CD4-positive, alpha-beta T cell treated with Interferon alpha-2 for 1 hour (primary cell): ENCODE results near the gene ARHGAP35.

ENCODE experiments used
- DNase-seq, 2 donors: peaks; one replicate each; pipeline ENCODE4 v3.0.0-alpha.2; 2020 to 2022

Gene ARHGAP35

GRCh38 chr19:46906221-46906620, 45.4 kb downstream of the ARHGAP35 start:
- DNase-seq: no peak

DNA sequence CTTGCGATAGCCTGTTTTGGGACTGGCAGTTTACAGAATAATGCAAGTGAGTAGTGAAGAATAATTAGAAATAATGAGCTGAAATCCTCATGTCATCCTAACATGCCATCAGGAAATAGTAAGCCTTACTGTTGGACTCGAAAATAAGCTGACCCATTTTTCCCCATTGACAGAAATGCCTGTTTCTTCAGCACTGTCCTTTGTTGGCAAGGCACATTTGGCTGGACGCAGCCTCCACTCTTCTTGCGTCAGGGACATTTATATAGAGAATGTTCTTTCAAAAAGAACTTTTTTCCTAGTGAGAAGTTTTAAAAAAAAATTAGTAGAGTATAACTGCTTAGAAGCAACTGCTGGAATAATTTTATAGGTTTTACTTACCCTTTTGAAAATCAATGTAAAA, 47.1 kb downstream of the ARHGAP35 start:
- no peak for DNase-seq

DNA sequence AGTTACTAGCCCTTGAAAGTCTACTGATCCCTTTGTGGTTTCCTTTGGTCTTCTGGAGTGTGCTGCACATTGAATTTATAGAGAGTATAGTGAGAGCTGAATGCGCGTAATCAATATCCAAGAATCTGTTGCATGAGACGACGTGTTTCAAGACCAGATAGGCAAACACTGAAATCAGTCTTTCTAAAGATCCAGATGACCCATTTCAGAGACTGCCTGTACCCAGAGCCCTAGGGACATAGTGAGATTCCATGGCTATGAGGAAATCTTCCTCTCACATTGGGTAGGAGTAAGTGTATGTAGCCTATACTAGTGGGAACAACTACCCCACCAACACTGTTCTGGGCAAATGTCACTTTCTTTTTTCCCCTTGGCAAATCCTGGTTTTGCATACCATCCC, 48.6 kb downstream of the ARHGAP35 start:
- no peak for DNase-seq
